HEK293T (cell line): ENCODE data around the gene SART3.

Experiments used
- ARNT ChIP-seq: fragments of 450-650 bp; IDR thresholded peaks from 2 replicates; pipeline ENCODE4 v1.6.1; 2017; ENCODE audit warnings: mild to moderate bottlenecking
- ELF4 ChIP-seq: fragments of 450-650 bp; IDR thresholded peaks from 2 replicates; pipeline ENCODE4 v1.6.1; 2017; ENCODE audit warnings: antibody characterized with exemption
- FOXA1 ChIP-seq: fragments of 450-650 bp; IDR thresholded peaks from 2 replicates; pipeline ENCODE4 v1.6.1; 2016; ENCODE audit warnings: mild to moderate bottlenecking
- FOXK2 ChIP-seq: fragments of 450-650 bp; IDR thresholded peaks from 2 replicates; pipeline ENCODE4 v1.6.1; 2016; ENCODE audit warnings: mild to moderate bottlenecking
- LEF1 ChIP-seq: fragments of 450-650 bp; IDR thresholded peaks from 2 replicates; pipeline ENCODE4 v1.6.1; 2017; ENCODE audit warnings: mild to moderate bottlenecking, borderline replicate concordance
- SP1 ChIP-seq: fragments of 450-650 bp; IDR thresholded peaks from 2 replicates; pipeline ENCODE4 v1.6.1; 2017
- TF ChIP-seq, protein P1 (sequence below): fragments of 450-650 bp; IDR thresholded peaks from 2 replicates; pipeline ENCODE4 v1.6.1; 2016

DNA sequence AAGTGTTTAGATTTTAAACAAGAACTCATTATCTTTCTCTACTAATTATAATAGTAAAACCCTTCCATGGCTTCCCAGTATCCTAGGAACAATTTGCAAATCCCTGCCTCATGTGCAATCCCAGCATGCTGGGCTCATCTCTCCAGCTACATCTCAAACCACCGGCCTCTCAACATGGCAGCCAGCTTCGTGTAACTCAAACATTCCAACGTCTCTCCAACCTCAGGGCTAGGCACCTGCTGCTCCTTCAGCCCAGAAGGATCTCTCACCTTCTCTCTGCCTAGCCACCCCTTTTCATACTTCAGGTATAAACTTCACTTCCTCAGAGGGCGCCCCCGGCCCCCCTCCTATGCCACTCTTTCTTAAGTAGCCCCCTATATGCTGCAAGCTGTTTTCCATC is 7.2 kb downstream of the SART3 start:
- TF ChIP-seq FOXA1 (no peak), SP1 (no peak), ELF4 (no peak), ARNT (no peak), FOXK2 (no peak), LEF1 (no peak)
- TF ChIP-seq, protein P1, sequence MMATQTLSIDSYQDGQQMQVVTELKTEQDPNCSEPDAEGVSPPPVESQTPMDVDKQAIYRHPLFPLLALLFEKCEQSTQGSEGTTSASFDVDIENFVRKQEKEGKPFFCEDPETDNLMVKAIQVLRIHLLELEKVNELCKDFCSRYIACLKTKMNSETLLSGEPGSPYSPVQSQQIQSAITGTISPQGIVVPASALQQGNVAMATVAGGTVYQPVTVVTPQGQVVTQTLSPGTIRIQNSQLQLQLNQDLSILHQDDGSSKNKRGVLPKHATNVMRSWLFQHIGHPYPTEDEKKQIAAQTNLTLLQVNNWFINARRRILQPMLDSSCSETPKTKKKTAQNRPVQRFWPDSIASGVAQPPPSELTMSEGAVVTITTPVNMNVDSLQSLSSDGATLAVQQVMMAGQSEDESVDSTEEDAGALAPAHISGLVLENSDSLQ, result no peak
